Sciatic nerve (tissue), 2 donors: ENCODE data around the gene DVL2. TPM values are rescaled to one million over a fixed set of nuclear protein-coding genes. Genes with fewer than 3 reads are reported as not detected.

Experiments
- ATAC-seq: fragments of 200-7000 bp; cut with Tn5 transposase; one replicate; pipeline ENCODE4 v1.9.1; 2020; ENCODE audit warnings: mild to moderate bottlenecking, moderate library complexity
- DNase-seq: peaks from one replicate; pipeline ENCODE4 v3.0.0-alpha.2; 2020; ENCODE audit warnings: low spot score
- intact Hi-C: fragments of 100-400 bp; cut with DNase I; formaldehyde crosslinking; loops from one replicate; pipeline ENCODE4 v1.14.2; 2022
- total RNA-seq: library from RNA; stranded (reverse); fragmentation: NEBNext Ultra II Directional; extraction: Animal tissue kit (Norgen Biotek cat#: 25700); gene quantifications from one replicate; pipeline ENCODE4 v1.2.1, GENCODE V29; 2021
- donor health status: DM: no; HTN: no; CAD: no.
- donor health status: DM: no; HTN: no; CAD: no.

DVL2 gene
- total RNA-seq, 1 donor from 2014 or later: 49.1 TPM

GRCh38 chr17:7222093-7222971 lies 12.0 kb downstream of the DVL2 start:
- ATAC-seq (no peak), DNase-seq (no peak)
- intact Hi-C loops: no loop called here

GRCh38 chr17:7221278-7222092 lies 12.8 kb downstream of the DVL2 start:
- ATAC-seq: no peak
- intact Hi-C loops: no loop called here
- DNase-seq: no peak

GRCh38 chr17:7220593-7221277 lies 13.6 kb downstream of the DVL2 start:
- intact Hi-C loops: no loop called here
- peak; percentile 6 for ATAC-seq
- DNase-seq: no peak

- ATAC-seq: peak; percentile 85
- intact Hi-C loops: no loop called here
- peak; percentile 95 for DNase-seq
Measured at GRCh38 chr17:7219812-7220592, 14.3 kb downstream of the DVL2 start, which contains the start of the genes ACADVL and DLG4. Gene ACADVL (plus strand): TSS chr17:7219938. CDS start chr17:7219985, 47 bp downstream. Gene DLG4 (minus strand): TSS chr17:7219836.

GRCh38 chr17:7219229-7219811 lies 15.0 kb downstream of the DVL2 start:
- intact Hi-C loops: no loop called here
- DNase-seq (no peak), ATAC-seq (no peak)

GRCh38 chr17:7218758-7219157 lies 15.6 kb downstream of the DVL2 start:
- intact Hi-C loops: no loop called here
- DNase-seq: no peak

GRCh38 chr17:7218166-7218565 lies 16.2 kb downstream of the DVL2 start:
- intact Hi-C loops: no loop called here
- no peak for DNase-seq
- no peak for ATAC-seq

More at GRCh38 chr17:7218758-7219157, 15.6 kb downstream of the DVL2 start:
- no peak for ATAC-seq

- no peak for ATAC-seq
- no peak for DNase-seq
- intact Hi-C loops: no loop called here
Measured at GRCh38 chr17:7217113-7217987, 17.0 kb downstream of the DVL2 start.

- DNase-seq (no peak), ATAC-seq (no peak)
- intact Hi-C loops: no loop called here
Measured at GRCh38 chr17:7216242-7217112, 17.8 kb downstream of the DVL2 start.

GRCh38 chr17:7215652-7216180 lies 18.6 kb downstream of the DVL2 start:
- ATAC-seq (no peak), DNase-seq (no peak)
- intact Hi-C loops: no loop called here

- DNase-seq: no peak
- ATAC-seq: no peak
- intact Hi-C loops: no loop called here
Measured at GRCh38 chr17:7215136-7215638, 19.1 kb downstream of the DVL2 start.

GRCh38 chr17:7214300-7215135 lies 19.8 kb downstream of the DVL2 start:
- DNase-seq (peak; percentile 99), ATAC-seq (peak; percentile 92)
- intact Hi-C loops: no loop called here

- DNase-seq: no peak
- intact Hi-C loops: no loop called here
- peak; percentile 13 for ATAC-seq
Measured at GRCh38 chr17:7213895-7214299, 20.4 kb downstream of the DVL2 start.

GRCh38 chr17:7211491-7212273 lies 22.6 kb downstream of the DVL2 start:
- no peak for DNase-seq
- ATAC-seq: no peak
- intact Hi-C loops: no loop called here
